Stimulated activated CD4-positive, alpha-beta T cell treated with anti-CD3 and anti-CD28 coated beads, Interleukin-12 subunit alpha, Interleukin-12 subunit beta, amount 100 ng/mL, for 24 hours (primary cell): ENCODE measurements around the gene SLC1A4.

Experiments
- DNase-seq, 2 experiments: peaks; one replicate each; pipeline ENCODE4 v3.0.0-alpha.2; 2020; ENCODE audit warnings: low read depth in 2 of 2

Gene SLC1A4

GRCh38 chr2:65054749-65055421, 65.7 kb downstream of the SLC1A4 start:
- DNase-seq, result no peak

GRCh38 chr2:65055422-65056214, 66.4 kb downstream of the SLC1A4 start:
- DNase-seq, result no peak

- DNase-seq, result peak; percentile 91 to 96
Measured at GRCh38 chr2:65056215-65057053, 67.2 kb downstream of the SLC1A4 start, which contains the start of gene CEP68. TSS of gene CEP68 (plus strand) at chr2:65056416. CDS start at chr2:65069445, 13,029 bp downstream.

GRCh38 chr2:65057054-65057375, 67.8 kb downstream of the SLC1A4 start:
- DNase-seq, result no peak

- peak in 1 of 2 experiments; percentile 31 for DNase-seq
Measured at GRCh38 chr2:65057391-65058052, 68.3 kb downstream of the SLC1A4 start.

GRCh38 chr2:65059071-65059470, 69.9 kb downstream of the SLC1A4 start:
- DNase-seq, result no peak

GRCh38 chr2:65061146-65061909, 72.1 kb downstream of the SLC1A4 start:
- DNase-seq, result no peak

- DNase-seq, result no peak
Measured at GRCh38 chr2:65061910-65062339, 72.7 kb downstream of the SLC1A4 start.

GRCh38 chr2:65062843-65063825, 73.9 kb downstream of the SLC1A4 start:
- no peak for DNase-seq

- no peak for DNase-seq
Measured at GRCh38 chr2:65064728-65065552, 75.7 kb downstream of the SLC1A4 start.

- DNase-seq, result no peak
Measured at GRCh38 chr2:65067806-65068553, 78.8 kb downstream of the SLC1A4 start.

GRCh38 chr2:65069439-65069824, 80.2 kb downstream of the SLC1A4 start:
- DNase-seq, result no peak

- DNase-seq, result no peak
Measured at GRCh38 chr2:65070172-65070830, 81.1 kb downstream of the SLC1A4 start.

- no peak for DNase-seq
Measured at GRCh38 chr2:65070856-65071255, 81.7 kb downstream of the SLC1A4 start.

- no peak for DNase-seq
Measured at GRCh38 chr2:65071499-65072180, 82.4 kb downstream of the SLC1A4 start.

GRCh38 chr2:65072181-65072970, 83.2 kb downstream of the SLC1A4 start:
- DNase-seq, result no peak
